Measurements from ENCODE around the gene TCEA3.

Gene TCEA3

DNA sequence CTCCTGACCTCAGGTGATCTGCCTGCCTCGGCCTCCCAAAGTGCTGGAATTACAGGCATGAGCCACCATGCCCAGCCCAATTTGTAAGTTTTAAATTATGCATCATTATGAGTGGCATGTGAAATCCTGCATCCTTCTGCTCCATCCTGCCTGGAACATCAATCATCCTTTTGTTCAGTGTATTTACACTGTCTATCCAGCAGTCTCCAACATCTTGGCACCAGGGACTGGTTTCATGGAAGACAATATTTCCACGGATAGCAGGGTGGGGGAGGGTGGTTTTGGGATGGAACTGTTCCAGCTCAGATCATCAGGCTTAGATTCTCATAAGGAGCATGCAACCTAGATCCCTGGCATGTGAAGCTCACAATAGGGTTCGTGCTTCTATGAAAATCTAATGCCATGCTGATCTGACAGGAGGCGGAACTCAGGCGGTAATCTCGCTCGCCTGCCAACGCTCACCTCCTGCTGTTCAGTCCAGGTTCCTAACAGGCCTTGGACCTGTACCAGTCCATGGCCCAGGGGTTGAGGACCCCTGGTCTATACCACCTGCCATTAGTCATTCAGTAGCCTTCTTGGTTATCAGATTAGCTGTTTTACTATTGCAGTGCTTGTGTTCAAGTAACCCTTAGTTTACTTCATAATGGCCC lies 22.2 kb upstream of the TCEA3 start:
- DNase-seq, result no peak

DNA sequence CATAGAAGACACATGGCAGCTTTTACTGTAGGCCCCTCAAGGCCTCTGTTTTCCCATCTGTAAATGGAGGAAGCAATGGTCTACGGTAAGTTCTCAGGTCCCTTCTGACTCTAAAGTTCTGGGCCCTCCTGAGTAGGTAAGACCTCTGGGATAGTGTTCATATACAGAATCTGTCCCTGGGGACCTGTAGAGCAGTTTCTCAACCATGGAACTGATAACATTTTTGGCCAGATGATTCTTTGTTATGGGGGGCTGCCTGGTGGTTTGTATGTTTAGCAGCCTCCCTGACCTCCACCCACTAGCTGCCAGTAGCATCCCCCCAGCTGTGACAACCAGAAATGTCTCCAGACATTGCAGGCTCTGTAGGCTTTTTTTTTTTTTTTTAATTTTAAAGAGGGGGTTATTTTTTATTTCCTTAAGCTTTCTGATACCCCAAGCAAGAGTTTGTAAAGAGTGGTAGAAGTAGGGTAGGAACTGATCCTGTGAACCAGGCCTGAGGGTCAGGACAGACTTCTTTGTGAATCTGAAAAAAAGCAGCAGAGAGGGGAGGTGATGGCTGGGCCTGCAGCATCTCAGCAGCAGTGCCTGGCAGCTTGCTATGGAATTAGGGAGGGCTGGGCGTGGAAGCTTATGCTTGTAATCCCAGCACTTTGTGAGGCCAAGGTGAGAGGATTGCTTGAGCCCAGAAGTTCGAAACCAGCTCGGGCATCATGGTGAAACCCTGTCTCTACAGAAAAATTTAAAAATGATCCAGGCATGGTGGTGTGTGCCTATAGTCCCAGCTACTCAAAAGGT lies 20.2 kb upstream of the TCEA3 start:
- no peak for DNase-seq

DNA sequence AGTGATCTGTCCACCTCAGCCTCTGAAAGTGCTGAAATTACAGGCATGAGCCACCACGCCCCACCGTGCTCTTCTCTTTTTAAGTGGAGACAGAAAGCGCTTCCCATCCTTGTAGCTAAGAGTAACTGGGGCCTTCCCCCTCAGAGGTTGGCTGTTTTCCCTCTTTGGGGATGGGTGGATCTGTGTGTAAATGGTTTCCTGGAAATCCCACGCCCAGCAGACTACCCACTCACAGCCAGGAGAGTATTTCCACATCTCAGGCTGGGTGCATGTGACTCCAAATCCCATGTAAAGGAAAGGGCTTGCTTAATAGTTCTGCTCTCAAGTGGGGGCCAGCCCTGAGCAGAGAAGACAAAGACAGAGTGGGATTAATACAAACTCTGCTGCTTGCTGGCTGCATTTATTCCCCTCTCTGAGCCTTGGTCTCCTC lies 19.6 kb upstream of the TCEA3 start:
- no peak for DNase-seq

DNA sequence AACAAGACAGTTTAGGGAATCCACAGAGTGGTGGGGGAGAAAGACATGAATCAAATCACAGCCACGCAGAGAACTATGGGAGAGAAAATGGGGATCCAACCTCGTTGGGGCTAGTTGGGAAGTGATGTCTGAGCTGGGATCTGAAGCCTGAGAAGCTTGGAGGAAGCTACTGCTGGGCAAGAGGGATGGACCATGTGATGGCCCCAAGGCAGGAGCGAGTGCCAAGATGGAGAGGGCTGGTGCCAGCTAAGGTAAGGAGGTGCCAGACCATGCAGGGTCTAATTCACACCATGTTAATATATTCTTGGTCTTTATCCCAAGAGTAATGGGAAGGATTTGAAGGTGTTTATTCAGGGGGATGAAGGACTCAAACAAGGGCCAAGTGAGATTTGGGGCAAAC lies 18.2 kb upstream of the TCEA3 start:
- DNase-seq, result no peak

DNA sequence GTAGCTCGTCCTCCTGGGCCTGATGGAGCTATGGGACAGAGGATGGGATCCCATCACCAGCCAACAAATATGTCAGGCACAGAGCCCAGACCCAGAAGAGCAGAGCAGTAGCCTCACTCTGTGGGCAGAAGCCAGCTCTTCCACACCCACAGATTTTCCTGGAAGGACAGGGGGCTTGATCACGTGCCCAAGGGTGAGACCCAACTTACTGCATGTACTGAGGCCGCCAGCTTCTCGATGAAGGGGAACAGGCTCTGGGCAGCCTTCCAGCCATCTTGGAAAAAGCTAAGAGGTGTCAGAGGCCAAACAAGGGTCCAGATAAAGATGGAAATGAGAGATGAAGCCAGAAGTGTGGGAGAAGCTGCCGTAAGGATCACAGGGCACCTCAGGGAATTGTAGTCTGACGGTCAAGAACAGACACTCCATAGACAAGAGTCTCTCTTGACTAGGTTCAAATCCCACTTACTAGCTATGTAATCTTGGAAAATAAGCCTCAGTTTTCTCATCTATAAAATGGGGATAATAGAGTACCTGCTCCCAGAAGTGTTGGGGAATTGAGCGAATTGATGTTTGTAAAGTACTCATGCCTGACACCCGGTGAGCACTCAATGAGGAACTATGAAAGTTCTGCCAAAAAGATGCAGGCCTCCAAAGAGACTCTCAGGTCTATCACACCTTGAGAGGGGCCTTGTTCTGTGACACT lies 17.0 kb upstream of the TCEA3 start:
- DNase-seq, result no peak

DNA sequence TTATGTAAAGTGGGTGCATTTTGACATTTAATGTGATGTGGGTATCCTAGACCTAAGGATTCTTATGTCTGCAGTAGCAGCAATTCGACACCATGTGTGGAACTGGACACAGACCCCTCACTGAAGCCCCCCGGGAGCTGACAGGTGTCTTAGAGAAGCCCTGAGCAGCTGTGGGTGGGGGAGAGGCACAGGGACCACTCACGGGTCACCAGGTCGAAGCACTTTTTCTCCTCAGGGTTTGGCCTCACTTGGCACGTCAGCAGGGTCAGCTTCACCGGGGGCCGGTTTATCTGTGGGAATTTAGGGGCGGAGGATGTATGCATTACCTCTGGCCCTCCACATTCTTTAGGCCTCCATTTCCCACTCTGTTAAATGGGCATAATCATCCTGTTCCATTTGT lies 14.0 kb upstream of the TCEA3 start:
- no peak for DNase-seq

DNA sequence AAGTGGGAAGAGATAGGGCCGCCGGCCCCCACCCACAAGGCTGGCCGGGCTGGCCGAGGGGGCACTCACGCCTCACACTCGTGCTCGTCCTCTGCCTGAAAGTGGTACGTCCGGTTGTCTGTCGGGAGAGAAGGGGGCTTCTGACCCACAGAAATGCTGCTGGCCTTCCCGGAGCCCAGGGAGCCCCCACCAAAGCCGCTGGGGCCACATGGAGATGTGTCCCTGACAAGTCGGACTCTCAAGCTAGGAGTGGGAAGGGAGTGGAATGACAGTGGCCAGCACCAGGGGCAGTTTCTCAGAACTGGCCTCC lies 12.8 kb upstream of the TCEA3 start:
- DNase-seq, result no peak

DNA sequence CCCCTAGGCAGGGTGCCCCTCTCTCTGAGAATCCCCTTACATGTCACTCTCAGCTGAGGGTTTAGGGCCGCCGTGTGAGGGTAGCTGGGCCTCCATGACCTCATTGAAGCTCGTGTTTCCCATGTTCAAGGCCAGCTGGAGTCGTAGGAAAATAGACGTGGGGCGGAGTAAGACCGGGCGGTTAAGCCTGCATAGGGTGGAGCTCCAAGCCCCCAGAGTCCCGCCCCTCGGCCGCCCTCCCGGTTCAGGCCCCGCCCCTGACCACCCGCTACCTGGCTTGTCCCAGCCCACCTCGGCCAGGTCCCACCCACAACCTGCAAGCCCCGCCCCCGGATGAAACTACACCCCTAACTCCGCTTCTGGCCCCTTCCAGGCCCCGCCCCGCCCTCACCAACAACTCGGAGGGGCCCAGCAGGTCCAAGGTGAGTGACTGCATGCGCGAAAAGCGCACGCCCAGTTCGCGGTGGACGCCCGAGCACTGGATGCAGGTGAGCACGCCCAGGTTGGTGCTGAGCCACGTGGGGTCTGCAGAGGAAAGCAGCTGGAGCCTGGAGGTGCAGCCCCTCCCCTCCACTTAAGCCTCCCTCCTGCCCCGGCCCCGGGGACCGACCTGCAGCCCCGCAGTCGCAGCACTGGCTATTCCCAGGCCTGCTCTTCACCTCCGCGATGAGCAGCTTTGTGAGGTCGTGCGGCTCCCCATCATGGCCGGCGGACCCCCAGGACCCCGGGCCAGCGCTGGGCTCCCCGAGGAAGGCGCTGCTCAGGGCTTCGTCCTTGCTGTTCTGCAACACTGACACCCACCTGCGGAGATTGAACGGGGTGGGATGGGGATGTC lies 12.2 kb upstream of the TCEA3 start:
- no peak for DNase-seq

DNA sequence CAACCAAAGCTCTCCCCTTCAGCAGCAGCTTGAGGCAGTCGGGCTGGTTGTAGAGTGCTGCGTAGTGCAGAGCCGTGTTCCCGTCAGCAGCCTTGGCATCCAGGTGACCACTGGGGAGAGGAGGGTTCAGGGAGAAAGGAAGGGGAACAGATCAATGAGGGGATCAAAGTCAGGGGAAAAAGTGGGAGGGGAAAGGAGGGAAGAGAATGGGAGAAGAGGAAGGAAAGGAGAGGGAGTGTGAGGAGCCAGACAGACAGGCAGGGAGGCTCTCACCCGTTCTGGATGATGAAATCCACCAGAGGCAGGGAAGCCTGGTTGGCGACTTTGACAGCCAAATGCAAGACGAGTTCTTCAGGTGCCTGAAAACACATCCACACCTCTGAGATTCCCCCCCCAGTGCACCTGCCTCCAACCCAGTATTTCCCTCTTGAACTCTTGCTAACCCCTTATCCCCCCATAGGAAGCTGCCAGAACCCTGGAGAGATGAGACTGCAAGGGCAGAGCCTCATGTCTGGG lies 9.8 kb upstream of the TCEA3 start:
- no peak for DNase-seq

DNA sequence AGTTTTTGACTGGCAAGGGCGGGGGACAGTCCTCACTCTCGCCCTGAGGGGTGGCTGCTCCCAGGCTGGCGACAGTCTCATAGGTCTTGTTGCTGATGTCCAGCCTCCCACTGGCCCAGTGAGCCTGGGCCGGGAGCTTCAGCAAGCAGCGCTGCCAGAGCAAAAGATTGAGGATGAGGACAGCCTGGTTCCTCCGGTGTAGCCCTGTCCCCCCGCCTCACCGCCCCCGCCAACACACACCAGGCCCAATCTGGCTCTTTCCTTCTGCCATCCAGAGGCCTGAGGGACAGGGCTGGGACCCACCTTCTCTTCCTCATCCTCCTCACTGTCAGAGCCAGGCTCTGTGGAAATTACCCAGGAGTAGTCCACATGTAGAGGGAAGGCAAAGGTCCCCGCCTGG lies 8.6 kb upstream of the TCEA3 start:
- DNase-seq, result no peak

DNA sequence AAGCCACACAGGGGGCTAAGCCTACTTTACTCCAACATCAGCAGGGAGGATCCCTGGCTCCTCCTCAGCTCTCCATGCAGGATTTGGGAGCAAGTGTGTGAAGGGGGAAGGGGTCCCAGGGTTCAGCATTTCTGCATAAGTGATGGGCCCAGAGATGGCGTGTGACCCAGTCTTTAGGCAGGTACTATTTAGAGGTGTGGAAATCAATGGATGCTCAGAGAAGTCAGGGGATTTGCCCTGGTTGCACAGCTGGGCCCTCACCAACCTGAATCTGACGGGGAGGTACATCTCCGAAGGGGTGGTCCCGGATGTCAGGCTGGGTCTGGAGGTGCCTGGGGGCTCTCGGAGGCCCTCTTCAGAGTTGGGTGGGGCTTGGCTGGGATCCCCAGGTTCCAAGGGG lies 6.9 kb upstream of the TCEA3 start:
- DNase-seq, result no peak

DNA sequence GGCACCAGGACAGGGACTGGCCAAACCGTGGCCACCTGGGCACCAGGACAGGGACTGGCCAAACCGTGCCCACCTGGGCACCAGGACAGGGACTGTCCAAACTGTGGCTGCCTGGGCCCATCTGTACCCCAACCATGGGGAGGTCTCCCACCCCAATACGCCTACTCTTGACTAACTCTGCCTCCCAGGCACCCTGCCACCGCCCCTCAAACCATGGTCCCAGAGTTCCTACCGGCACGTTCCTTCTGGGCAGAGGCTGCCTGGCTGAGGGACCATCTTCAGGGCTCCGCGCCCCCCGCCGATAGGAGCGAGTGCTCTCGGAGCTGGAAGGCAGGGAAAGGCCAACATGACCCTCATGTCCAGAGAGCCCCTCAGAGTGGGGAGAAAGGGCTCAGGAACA lies 6.3 kb upstream of the TCEA3 start:
- no peak for DNase-seq

DNA sequence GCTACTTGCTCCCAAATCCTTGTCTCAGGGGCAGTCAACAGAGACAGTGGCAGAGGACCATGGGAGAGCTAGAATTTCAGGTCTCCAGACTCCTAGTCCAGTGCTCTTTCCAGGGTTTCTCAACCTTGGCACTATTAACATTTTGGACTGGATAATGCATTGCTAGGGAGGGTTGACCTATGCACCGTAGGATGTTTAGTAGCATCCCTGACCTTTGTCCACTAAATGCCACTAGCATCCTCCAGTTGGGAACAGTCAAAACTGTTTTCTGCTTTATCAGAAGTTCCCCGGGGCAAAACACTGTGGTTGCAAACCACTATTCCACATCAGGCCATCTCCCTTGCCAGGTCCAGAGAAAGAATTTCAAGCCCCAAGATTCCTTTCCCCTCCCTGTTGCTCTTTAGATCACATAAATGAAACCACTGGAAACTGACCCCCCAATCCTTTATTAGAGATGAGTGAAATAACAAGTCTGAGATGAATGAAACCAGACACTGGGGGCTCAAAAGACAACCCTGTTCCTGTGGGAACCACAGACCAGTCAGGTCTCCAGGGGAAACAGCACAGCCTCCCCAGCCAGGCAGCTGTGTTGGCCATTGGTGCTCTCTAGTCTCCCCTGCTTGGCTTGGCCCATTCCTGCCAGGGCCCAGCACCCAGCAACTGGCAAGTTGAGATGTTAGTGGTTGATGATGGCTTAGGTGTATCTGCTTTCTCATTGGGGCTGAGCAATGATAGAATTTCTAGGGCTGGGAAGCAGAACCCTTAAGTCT lies 3.8 kb upstream of the TCEA3 start:
- DNase-seq, result no peak

DNA sequence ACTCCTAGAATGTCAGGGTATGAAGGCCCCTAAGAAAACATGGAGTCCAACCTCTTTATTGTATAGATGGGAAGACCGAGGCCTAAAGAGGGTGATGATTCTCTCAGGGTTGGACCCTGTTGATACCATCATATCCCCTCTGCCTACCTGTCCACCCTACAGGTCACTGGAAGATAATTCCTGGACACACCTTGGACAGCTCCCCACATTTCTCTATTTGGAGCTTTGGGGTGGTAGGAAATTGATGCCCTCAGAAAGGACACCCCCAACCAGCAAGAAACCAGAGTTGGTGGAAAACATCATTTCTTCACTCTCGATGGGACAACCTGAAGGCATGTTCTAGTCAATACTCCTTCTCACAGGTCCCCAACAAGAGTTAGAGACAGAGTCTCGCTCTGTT lies 3.0 kb upstream of the TCEA3 start:
- DNase-seq, result no peak

DNA sequence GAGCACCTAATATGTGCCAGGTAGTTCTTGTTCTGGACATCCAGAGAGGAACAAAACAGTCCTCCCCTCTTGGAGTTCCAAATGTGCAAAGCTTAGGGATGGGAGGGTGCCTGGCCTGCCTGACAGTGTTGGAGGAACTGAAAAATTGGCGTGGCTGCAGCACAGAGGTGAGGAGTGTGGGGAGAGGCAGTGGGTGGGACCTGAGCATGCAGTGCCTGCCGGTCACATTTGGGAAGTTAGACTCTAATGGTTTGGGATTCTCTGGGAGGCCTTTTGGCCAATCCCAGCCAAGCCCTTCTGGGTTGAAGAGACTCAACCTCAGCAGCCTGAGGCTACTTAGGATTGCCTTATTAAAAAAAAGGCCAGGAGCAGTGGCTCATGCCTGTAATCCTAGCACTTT lies 2.3 kb upstream of the TCEA3 start:
- no peak for DNase-seq

DNA sequence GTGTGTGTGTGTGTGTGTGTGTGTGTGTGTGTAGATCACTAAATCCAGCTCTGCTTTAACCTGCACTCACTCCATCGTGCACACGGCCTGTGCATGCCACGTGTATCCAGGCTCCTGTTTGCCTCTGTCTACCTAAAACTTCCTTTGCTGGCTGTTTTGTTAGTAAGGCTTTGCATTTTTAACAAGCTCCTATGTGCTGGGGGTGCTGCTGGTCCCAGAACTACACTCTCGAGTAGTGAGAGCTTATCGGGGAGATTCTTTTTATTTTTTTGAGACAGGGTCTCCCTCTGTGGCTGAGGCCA lies 596 bp upstream of the TCEA3 start:
- no peak for DNase-seq

DNA sequence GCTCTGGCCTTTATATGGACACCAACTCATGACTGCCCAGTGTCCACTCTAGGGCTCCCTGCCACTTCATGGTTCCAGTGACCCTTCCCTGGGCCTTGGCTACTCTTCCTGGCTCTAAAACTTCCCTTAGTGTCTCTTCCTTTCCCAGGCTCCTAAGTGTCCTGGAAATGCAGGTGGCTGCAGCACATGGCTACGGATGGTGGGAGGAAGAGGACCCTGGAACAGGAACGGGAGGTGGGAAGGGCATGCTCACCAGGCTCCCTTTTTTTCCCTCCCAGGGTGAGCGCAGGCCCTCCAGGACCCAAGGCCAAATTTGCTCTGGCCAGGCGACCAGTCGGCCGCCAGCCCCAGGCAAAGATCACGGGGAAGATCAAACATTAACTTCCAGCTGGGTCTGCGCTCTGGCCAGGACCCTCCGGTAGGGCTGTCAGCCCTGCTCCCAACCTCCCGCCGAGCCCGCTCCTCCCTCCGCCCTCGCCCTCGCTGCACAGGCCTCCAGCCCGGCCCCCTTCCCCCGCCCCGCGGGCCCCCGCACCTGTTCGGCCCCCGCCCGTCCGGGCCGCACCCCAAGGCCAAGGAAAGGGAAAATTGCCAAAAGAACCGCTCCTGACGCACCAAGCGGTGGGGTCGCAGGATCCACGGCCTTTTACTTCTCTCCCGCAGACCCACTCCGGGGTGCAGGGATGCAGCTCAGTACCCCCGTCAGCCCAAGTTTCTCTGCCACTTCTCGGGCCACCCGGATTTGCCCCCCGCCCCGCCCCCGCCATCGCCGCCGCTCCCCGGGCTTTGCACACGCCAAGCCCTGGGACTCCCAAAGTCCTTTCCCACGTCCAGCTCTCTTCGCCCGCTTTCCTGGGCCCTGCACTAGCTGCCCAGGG lies 894 bp downstream of the TCEA3 start:
- DNase-seq, result no peak

DNA sequence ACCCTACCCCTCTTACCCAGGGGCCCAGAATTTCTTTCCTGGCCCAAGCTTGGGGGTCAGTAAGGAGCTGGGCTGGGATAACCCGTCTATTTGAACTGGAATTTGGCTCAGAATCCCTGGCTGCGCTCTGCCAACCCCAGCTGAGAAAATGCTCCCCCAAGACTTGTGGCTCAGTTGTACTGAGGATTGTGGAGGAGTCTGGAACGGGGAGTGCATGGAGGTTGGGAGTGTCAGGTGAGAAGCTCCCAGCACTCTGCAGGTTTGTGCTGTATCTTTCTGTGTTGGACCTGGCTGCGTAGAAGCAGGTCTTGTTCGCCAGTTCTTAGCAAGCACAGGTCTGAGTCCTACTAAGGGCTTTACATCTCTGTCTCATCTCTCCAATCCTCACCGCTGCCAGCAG lies 1.6 kb downstream of the TCEA3 start:
- no peak for DNase-seq

DNA sequence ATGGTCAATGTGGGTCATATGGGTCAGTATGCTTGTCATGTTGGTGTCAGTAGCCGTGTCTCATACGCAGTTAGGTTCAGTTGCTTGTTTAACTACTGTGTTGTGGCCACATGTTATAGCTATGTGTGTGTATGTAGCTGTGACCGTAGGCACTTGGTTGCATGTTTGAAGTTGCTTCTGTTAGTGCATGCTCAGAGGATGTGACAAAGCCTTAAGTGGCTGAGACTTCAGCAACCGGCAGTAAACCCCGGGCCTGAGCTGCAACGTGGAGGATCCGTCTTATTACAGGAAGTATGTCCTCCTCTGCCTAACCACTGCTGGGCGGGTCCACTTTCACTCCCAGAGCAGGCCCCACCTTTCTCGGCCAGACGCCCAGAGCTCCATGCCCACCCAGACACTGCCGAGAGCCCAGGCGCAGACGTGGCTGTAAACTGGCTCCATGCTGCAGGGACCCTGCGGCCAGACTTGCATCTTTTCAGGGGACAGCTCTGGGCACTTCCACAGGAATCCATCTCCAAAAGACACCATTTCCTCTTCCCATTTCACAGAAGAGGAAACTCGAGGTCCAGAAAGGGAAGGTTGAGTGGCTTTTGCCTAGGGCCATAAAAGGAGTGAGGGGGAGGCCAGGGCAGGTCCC lies 2.2 kb downstream of the TCEA3 start:
- peak; percentile 74 for DNase-seq

DNA sequence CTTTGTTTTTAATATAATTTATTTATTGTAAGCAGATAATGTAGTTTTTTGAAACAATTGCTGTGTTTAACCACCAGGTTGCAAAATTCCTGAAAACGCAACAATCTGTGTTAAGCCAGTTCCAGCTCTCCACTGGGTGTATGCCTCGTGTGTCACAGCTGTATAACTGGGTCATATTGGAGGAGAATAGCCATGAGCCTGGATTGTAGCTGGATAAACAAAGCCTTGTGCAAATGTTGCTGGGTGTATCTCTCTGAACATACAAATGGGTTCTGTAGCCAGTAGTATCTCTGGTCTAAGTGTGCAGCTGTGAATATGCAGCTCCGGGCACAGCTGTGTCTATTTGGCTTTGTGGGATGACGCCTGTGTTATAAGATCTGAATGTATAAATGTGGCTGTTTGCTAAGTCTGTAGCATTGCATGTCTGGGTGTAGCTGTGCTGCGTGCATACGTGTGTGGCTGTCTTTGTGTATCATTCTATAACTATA lies 2.8 kb downstream of the TCEA3 start:
- no peak for DNase-seq

DNA sequence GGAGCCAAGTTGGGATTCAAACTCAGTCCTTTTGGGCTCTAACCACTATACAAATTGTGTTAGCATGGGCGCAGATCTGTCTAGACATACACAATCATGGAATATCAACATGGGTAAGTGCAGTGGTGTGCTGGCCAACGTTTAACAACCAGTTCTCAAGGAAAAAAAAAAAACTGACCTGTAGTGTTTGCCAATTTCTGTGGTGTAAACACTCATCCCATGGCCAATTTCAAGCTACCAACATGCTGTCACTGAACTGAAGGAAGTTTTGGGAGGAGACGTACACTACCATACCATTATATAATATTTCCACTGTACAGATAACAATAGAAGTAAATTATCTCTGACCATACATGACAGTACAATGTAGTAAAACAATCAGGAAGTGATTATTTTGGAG lies 3.2 kb downstream of the TCEA3 start:
- no peak for DNase-seq
